ENCODE data around the gene SRP14.

Gene SRP14

GRCh38 chr15:40082195-40082883 lies 43.4 kb upstream of the SRP14 start:
- Histone ChIP-seq H3K27me3 (replicated peaks; ENCODE audit: control insufficient read depth, insufficient read depth, low read length) (no peaks in the 10 kb centered on the region), H3K4me3 (replicated peaks; ENCODE audit: low read depth, low read length) (no peak overlapping the region), H3K36me3 (ENCODE audit: control insufficient read depth, insufficient read depth, low read length) (no peaks in the 10 kb centered on the region)
- no peak for DNase-seq (ENCODE audit: extremely low read depth, insufficient read length)
- no peak for TF ChIP-seq CTCF (IDR thresholded peaks at IDR 0.05; ENCODE audit: insufficient read depth, low read length, poor library complexity, severe bottlenecking)

GRCh38 chr15:40081691-40082194 lies 42.8 kb upstream of the SRP14 start:
- TF ChIP-seq CTCF (IDR thresholded peaks at IDR 0.05; ENCODE audit: insufficient read depth, low read length, poor library complexity, severe bottlenecking), result no peak
- no peak overlapping the region for H3K4me3 ChIP-seq (replicated peaks; ENCODE audit: low read depth, low read length)
- DNase-seq (ENCODE audit: extremely low read depth, insufficient read length), result no peak
- no peaks in the 10 kb centered on the region for H3K36me3 ChIP-seq (ENCODE audit: control insufficient read depth, insufficient read depth, low read length)
- H3K27me3 ChIP-seq (replicated peaks; ENCODE audit: control insufficient read depth, insufficient read depth, low read length), result no peaks in the 10 kb centered on the region

GRCh38 chr15:40080847-40081246 lies 41.9 kb upstream of the SRP14 start:
- Histone ChIP-seq H3K4me3 (replicated peaks; ENCODE audit: low read depth, low read length) (no peak overlapping the region), H3K27me3 (replicated peaks; ENCODE audit: control insufficient read depth, insufficient read depth, low read length) (no peaks in the 10 kb centered on the region), H3K36me3 (ENCODE audit: control insufficient read depth, insufficient read depth, low read length) (no peaks in the 10 kb centered on the region)
- no peak for TF ChIP-seq CTCF (IDR thresholded peaks at IDR 0.05; ENCODE audit: insufficient read depth, low read length, poor library complexity, severe bottlenecking)
- DNase-seq (ENCODE audit: extremely low read depth, insufficient read length), result no peak

- no peak for TF ChIP-seq CTCF (IDR thresholded peaks at IDR 0.05; ENCODE audit: insufficient read depth, low read length, poor library complexity, severe bottlenecking)
- Histone ChIP-seq H3K4me3 (replicated peaks; ENCODE audit: low read depth, low read length) (no peak overlapping the region), H3K27me3 (replicated peaks; ENCODE audit: control insufficient read depth, insufficient read depth, low read length) (no peaks in the 10 kb centered on the region), H3K36me3 (ENCODE audit: control insufficient read depth, insufficient read depth, low read length) (no peaks in the 10 kb centered on the region)
- no peak for DNase-seq (ENCODE audit: extremely low read depth, insufficient read length)
These were observed 41.1 kb upstream of the SRP14 start for GRCh38 chr15:40080104-40080503.

- no peak for TF ChIP-seq CTCF (IDR thresholded peaks at IDR 0.05; ENCODE audit: insufficient read depth, low read length, poor library complexity, severe bottlenecking)
- no peak overlapping the region for H3K4me3 ChIP-seq (replicated peaks; ENCODE audit: low read depth, low read length)
These were observed 40.5 kb upstream of the SRP14 start for GRCh38 chr15:40079456-40079855.

More at GRCh38 chr15:40079456-40079855, 40.5 kb upstream of the SRP14 start:
- H3K27me3 ChIP-seq (replicated peaks; ENCODE audit: control insufficient read depth, insufficient read depth, low read length), result no peaks in the 10 kb centered on the region
- DNase-seq (ENCODE audit: extremely low read depth, insufficient read length), result no peak
- no peaks in the 10 kb centered on the region for H3K36me3 ChIP-seq (ENCODE audit: control insufficient read depth, insufficient read depth, low read length)

All from GM06990 (cell line).